Right lung (tissue), 5 donors: ENCODE data around the gene DEFB129. TPM values are rescaled to one million over a fixed set of nuclear protein-coding genes. Genes with fewer than 3 reads are reported as not detected.

Experiments
- polyA plus RNA-seq, 5 donors: library from polyadenylated mRNA; unstranded; fragments of 120-200 nt; gene quantifications; one replicate each; pipeline versions ENCODE4 v1.2.1 to v1.2.3, GENCODE V29; 2013; ENCODE audit warnings: inconsistent platforms in 1 of 5, low replicate concordance in 1 of 5; ENCODE audit not compliant: insufficient read length in 5 of 5, insufficient read depth in 1 of 5

Gene DEFB129
- polyA plus RNA-seq, 5 donors, result not detected

Other genes starting within 250 kb of the DEFB129 start
- not detected for gene DEFB125, start 139.6 kb upstream of the DEFB129 start, polyA plus RNA-seq
- gene DEFB126, start 84.7 kb upstream of the DEFB129 start, polyA plus RNA-seq, result not detected
- gene DEFB127, start 69.8 kb upstream of the DEFB129 start, polyA plus RNA-seq, result not detected
- not detected for gene DEFB128, start 37.5 kb upstream of the DEFB129 start, polyA plus RNA-seq
- gene DEFB132, start 30.5 kb downstream of the DEFB129 start, polyA plus RNA-seq, result not detected
- 10 to 100 TPM; 38.9 to 48.4 (median 45.2) TPM for gene C20orf96, start 63.5 kb downstream of the DEFB129 start, polyA plus RNA-seq
- 10 to 100 TPM; 40.2 to 50.2 (median 43.3) TPM for gene ZCCHC3, start 70.3 kb downstream of the DEFB129 start, polyA plus RNA-seq
- 10 to 100 TPM; 23.6 to 46.6 (median 30.8) TPM for gene SOX12, start 98.3 kb downstream of the DEFB129 start, polyA plus RNA-seq
- 10 to 100 TPM; 33.9 to 43.7 (median 35.4) TPM for gene NRSN2, start 119.9 kb downstream of the DEFB129 start, polyA plus RNA-seq
- 10 to 100 TPM in 2 of 5 donors, 1 to 10 TPM in 3; 7.9 to 13.4 (median 10.0) TPM for gene TRIB3, start 153.5 kb downstream of the DEFB129 start, polyA plus RNA-seq
- gene RBCK1, start 181.0 kb downstream of the DEFB129 start, polyA plus RNA-seq, result 100 to 1,000 TPM in 1 of 5 donors, 10 to 100 TPM in 4; 84.0 to 104 (median 99.4) TPM
- gene TBC1D20, start 235.3 kb downstream of the DEFB129 start, polyA plus RNA-seq, result 10 to 100 TPM; 32.7 to 39.5 (median 36.3) TPM